ENCODE results near the gene OR1F1.
"Not testable (repeated sequence)": the region's sequence is repeated elsewhere in the genome, so short reads cannot be mapped to it uniquely, and the experiment has no call there.

OR1F1 gene

DNA sequence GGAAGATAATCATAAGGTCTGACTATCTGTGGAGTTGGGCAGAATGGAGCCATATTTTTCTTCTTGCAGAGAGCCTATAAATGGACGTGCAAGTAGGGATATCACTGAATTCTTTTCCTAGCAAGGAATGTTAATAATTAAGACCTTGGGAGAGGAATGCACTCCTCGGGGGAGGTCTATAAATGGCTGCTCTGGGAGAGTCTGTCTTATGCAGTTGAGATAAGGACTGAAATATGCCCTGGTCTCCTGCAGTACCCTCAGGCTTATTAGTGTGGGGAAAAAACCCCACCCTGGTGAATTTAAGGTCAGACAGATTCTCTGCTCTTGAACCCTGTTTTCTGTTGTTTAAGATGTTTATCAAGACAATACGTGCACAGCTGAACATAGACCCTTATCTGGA lies 17.9 kb downstream of the OR1F1 start:
- not testable (repeated sequence) for DNase-seq

DNA sequence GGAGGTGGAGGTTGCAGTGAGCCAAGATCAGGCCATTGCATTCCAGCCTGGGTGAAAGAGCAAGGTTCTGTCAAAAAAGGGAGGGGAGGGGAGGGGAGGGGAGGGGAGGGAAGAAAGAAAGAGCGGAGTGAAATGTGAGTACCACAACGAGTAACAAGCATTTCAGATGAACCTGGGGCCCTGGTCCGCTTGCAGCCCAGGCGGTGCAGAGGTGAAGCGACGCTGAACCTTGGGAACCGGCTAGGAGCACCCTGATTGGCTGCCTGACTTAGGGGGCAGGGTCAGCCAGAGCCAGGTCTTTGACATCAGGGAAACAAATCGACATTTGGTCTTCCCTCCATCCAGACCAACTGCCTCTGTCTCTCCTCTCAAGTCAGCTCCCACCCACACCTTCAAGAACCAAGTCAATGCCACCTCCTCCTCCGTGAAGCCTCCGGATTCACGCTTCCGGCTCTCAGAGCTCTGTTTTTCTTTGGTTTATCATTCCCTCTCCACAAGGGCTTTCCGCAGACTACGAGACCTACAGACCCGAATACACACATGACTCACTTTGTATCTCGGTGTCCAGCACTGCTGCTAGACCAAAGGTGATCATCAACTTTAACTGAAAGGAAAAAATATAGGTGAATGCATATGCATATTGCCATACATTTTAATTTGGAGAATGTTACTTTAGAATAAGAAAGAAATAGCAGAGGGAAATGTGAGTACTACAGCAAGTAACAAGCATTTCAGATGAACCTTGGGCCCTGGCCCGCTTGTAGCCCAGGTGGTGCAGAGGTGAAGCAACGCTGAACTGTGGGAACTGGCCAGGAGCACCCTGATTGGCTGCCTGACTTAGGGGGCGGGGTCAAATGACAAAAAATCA lies 19.3 kb downstream of the OR1F1 start:
- DNase-seq: no peak

DNA sequence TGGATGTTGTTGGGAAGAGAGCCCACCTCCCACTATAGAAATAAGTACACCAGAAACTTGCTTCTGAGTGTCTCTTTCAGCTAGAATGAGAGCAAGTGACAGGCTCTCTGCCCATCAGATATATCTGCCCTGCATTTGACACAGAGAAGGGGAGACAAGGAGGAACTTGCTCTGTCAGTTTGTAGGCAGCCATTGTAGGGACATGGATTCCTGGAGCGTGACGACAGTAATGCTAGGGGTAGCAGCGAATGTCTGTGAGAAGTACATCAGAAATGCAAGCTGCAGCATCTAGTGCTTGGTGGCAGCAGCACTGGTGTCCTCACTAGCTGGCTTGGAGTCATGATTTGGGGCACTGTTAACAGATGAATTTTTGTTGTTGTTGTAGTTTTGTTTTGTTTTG lies 24.0 kb downstream of the OR1F1 start:
- DNase-seq: no peak

GRCh38 chr16:3212567-3212966 lies 24.6 kb downstream of the OR1F1 start:
- DNase-seq: no peak

DNA sequence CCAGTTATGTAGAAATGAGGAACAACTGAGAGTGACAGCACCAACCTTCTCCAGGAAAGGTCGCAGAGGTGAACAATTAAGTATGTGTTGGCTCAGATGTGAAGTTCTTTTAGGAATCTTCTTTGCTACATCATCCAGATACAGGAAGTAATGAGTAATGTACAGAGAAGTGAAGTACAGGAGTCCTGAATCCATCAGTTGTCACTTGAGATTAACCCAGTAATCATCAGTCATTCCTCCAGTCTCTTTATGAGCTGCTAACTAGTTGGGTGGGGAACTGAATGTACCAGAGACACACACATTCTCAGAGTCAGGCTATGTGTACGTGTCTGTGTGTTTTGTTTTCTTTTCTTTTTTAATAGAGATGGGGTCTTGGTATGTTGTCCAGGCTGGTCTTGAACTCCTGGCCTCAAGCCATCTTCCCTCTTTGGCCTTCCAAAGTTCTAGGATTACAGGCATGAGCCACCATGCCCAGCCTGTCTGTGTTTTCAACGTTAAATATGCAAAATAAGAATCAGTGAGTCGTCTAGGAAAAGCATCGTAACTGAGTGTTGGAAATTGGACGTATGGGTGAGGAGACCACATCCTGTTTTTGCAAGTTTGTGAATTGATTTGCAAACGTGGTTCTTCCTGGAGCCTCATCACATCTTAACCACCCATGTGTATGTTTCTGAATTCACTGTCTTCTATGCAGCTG lies 27.0 kb downstream of the OR1F1 start:
- no peak for DNase-seq

GRCh38 chr16:3215601-3216262 lies 27.7 kb downstream of the OR1F1 start:
- DNase-seq: no peak

GRCh38 chr16:3216263-3216640 lies 28.2 kb downstream of the OR1F1 start:
- no peak for DNase-seq

DNA sequence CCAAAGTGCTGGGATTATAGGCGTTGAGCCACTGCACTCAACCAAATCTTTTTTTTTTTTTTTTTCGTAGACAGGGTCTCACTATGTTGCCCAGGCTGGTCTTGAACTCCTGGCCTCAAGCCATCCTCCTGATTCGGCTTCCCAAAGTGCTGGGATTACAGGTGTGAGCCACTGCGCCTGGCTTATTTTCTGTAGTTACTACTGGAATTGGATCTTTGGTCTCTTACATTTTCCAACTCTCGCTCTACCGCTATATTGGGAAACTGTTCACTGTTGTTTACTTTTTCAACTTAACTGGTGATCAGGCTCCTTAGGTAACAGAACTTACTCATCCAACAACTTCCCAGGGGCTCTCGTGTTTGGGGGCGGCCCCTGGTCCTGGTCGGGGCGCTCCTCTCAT lies 32.8 kb downstream of the OR1F1 start:
- DNase-seq: no peak

GRCh38 chr16:3223913-3224515 lies 36.0 kb downstream of the OR1F1 start:
- no peak for DNase-seq

DNA sequence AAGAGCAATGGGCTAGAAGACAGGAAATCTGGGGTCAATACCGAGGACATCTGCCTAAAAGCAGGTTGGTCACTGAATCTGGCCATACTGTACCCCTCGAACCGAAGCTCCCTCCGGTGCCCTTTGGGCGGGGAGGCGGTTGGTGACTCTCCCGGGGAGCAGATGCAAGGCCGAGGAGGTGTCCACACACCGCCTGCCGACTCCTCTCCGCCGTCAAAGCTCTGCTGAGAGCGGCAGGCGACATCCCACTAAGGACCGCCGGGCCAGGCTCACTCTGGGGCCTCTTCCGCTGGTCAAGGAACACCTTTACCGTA lies 46.5 kb downstream of the OR1F1 start:
- DNase-seq: no peak

GRCh38 chr16:3234857-3235561 lies 47.0 kb downstream of the OR1F1 start, which contains the start of gene ZNF200:
TSS of gene ZNF200 (minus strand) at chr16:3235158. CDS start at chr16:3233755, 1,403 bp downstream.
- DNase-seq: peak; percentile 87 to 96

GRCh38 chr16:3235856-3236669 lies 48.1 kb downstream of the OR1F1 start:
- no peak for DNase-seq

GRCh38 chr16:3241761-3242160 lies 53.8 kb downstream of the OR1F1 start:
- DNase-seq: no peak

DNA sequence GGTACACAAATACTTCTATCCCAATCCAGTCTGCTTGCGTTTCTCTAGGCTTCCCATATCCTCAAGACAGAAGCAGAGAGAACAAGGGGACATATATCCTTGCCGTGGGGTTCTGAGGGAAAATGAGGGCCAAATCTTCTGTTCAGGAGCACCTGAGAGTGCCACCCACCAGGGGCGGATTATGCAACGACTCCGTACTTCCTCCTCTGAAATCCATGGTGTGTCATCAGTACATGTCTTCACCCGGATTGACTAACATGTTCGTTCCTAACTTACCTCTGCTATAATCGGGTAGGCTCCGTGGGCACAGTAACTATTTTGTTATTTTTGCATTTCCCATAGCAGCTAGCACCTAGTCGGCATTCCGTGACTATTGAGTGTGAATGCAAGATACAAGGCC lies 54.7 kb downstream of the OR1F1 start:
- DNase-seq: no peak

DNA sequence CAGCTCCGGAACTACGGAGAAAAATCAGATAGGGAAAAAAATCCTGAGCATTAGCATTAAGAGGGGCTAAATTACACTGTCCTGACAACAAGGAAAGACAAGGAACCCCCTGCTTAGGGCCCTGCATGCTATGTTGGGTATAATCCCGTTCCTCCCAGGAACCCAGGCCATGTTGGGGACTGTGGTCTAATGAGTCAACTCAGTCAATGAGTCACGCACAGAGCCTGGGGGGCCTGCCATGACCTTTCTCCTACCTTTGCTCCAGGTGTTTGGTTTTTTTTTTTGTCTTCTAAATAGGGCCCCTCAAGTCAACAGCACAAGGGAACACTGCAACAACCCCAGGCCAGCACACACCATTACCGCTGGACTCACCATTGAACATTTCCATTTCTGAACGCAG lies 55.9 kb downstream of the OR1F1 start:
- no peak for DNase-seq

DNA sequence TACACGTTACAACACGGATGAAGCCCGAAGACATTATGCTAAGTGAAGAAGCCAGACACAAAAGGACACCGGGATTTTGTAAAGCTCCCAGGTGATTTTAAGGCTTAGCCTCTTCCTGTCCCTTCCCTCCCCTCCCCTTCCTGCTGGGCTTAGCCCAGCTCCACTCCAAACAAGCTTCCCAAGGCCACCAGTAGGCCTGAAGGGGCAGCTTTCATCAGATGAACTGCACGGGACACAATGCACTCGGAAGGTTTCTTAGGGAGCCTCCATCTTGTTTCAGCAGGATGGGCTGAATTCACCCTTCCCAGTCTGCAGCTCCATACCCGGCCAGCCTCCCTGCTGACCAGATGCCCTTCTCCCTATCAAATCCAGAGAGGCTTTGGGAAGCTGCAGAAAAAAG lies 58.0 kb downstream of the OR1F1 start:
- DNase-seq: no peak

DNA sequence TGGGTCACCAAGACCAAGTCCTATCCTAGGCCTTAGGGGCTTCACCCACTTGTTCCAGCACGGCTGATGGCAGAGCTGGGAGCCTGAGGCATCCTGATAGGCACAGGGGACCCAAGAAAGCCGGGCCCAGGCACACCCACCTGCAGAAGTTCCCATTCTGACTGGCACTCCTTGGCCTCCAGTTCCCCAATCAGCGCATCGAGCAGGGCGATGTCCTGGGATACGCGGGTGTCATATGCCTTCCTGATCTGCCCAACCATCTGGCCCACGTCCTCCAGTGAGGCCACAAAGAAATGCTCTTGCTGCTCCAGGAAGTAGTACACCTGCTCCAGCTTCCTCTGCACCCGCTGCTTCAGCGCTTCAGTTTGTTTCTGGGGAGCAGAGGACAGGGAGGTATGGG lies 58.9 kb downstream of the OR1F1 start:
- no peak for DNase-seq

DNA sequence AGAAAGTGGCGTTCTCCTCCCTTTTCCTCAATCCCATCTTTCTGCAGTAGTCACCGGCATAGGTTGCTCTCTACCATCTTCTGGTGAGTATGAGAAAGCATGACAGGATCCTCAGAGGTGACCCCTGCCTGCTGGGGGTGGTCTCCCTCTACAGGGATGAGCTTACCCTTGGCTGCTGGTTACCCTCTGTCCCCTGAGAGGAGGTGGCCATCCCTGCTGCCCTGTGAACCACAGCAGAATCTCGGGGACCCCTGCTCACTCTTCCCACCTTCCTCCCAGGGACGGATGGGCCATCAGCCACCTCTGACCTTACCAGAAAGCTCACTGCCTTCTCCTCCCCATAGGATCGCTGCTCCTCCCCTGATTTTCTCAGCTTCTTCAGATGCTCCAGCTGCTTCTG lies 60.6 kb downstream of the OR1F1 start:
- no peak for DNase-seq

DNA sequence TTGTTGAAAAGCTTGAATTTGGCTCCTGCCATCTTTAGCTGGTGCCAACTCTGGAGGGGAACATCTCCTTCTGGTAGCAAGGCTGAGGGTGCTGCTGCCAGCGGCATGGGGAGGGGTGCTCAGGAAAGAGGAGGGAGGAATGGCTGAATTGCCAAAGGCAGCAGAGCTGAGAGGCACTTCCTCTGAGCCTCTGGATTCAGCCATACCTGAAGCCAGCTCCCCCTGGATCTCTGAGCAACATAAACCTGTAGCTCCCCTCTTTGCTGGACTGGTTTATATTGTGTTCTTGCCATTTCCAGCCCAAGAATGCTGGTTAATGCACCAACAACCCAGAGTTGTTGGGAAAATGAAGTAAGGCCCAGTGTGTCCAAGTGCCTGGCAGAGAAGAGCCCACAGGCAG lies 61.0 kb downstream of the OR1F1 start:
- no peak for DNase-seq

DNA sequence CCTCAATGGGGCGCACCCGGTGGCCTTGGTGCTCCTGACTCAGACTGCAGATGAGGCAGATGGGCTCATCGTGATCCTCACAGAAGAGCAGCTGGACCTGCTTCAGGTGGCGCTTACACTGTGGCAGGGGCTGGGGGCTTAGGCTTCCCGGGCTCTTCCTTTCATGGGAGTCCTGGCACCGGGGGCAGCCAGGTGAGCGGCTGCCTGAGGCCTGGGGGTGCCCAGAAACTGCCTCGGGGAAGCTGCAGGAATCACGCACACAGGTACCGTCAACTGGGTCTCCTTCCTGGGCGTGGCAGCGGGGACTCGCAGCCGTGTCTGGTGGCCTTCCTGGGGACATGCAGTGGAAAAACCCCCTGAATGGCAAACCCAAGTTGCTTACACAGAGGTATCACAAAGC lies 61.4 kb downstream of the OR1F1 start:
- no peak for DNase-seq

DNA sequence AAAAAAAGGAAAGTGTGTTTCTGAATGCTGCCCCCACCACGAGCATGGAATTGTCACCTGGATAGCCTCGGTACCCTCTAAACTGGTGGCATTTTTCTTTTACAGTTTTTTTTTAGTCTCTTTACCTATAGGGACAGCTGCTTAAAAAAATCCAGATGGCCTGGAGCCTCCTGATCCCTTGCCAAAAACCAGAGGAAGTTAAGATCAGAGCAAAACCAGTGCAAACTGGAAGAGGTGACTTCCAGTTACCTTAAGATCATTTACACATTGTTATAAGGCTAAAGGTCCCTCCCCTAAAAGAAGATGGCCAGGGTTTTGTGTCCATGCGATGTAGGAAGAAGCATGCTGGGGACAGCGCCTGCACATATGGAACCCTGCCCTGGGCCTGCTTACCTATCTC lies 65.0 kb downstream of the OR1F1 start:
- no peak for DNase-seq

GRCh38 chr16:3254309-3254708 lies 66.3 kb downstream of the OR1F1 start:
- no peak for DNase-seq
